ENCODE results near the gene LTBP2.

LTBP2 gene

DNA sequence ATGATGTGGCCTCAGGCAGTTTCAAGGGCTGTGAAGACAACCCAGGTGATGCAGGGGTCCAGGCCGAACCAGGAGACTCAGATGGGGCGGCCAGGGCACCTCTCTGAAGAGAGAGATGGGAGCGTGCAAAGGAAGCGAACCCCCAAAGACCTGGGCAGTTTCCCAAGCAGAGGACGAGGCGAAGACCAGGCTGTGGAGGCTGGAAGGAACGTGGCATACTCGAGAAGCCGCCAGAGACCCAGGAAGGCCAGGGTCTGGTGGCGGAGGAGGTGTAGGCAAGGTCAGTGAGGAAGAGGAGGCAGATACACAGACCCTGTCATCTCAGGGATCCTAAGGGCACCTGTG lies 24.7 kb downstream of the LTBP2 start:
- no peak for DNase-seq

DNA sequence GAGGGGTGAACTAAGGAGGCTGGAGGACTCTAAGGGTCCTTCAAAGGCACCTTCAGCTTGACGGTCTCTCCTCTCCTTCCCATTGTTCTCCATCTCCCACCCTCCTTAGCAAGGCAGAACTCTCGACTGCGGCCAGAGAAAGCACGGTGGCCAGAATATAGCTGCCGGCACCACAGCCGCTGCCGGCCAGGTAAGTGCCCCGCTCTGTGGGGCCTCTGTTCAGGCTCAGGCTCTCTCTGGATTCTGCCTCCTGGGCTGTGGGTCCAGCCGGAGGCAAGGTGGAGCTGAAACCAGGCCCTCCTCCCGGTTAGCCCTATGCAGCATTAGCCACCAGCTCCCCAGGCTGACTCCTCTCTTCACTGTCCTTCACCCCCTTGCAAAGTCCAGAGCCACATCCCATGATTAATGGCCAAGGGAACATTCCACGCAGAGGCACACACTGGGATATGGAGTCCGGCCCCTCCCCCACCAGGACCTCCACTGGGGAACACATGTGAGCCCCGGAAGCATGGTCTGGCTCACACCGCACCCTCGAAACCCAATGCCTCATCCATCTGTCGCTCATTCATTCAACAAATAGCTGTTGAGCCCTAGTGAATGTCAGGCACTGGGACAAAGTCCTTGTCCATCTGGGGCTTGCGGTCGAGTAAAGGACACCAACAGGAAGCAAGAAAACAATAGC lies 25.2 kb downstream of the LTBP2 start:
- no peak for DNase-seq

DNA sequence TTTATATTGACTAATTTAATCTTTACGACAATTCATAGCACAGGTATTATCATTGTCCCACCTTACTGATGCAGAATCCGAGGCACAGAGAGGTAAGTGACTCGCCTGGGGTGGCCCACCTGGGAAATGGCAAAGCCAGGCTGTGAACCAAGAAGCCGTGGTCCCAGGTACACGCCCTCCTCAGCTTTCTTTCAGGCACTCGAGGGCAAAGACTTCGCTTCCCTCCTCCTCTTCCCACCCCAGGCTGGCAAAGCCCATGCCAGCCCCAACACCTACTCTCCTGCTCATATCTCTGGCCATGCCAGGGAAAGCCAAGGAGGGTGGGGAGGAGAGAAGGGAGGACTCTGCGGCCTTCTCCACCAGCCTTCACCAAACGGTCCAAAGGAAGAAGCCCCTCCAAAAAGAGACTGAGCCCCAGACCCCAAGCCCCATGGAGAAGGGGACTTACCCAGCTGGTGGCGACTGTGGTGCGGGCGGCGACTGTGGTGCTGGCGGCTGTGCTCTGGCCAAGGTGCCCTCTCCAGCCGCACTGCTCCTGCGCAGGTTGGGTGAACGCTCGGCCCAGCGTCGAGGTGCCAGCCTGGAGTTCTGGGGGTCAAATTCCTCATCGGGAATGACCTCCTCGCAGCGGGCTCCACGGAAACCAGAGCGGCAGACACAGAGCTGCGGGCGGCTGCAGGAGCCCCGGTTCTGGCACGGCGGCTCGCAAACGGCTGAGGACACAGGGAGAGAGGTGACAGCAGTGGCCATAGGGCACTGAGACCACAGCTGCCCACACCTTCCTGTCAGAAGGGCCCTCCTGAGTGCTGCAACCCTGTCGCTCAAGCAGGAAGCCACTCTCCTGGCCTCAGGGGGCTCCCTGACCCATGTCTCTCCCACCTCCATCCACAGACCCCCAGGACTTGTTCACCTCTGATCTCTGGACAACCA lies 26.4 kb downstream of the LTBP2 start:
- no peak for DNase-seq

DNA sequence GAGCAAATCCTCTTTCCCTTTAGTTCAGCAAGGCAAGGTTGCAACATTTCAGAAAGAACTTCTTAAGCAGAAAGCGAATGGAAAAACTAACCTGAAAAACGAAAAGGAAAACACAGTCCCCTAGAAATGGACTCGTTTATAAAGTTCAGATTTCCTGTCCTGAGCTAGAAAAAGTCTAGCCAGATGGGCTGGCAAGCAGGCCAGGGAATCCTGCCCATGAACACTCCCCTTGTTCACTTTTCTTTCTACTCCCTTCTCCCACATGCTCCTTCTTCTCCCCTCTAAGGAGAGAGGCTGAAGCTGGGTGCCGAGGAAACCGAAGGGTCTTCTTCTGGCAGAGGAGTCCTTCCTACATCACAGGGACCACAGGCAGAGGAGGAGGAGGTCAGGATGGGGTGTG lies 27.1 kb downstream of the LTBP2 start:
- no peak for DNase-seq

DNA sequence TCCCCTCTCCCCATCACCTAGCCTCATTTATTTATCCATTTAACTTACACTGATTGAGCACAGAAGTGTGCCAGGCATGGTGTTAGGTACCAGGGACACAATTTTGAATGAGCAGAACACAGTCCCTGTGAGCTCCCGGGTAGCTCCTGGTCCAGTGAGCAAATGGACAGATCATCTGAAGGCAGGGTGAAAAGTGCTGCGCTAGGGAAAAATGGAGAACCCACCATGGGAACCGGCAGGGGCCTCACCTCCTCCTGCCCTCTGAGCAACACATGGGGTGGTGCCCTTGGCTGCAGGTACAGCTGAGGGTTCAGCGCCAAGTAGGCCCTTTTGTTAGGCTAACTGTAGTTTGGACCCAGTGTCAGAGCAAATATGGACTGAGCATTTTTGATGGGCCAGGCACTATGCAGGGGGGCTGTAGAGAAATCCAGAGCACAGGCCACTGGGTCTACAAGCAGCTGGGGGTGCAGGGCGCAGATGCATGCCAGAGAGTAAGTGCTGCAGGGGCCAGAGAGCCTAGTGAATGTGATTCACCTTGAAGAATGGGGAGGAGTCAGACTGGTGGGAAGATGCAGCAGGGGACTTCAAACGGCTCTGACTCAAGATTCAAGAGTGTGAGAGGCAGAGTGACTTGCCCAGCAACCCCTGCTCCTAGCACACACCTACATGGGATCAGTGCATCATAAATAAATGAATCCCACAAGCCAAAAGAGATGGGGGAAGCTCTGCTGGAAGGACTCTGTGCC lies 28.2 kb downstream of the LTBP2 start:
- DNase-seq, result no peak

DNA sequence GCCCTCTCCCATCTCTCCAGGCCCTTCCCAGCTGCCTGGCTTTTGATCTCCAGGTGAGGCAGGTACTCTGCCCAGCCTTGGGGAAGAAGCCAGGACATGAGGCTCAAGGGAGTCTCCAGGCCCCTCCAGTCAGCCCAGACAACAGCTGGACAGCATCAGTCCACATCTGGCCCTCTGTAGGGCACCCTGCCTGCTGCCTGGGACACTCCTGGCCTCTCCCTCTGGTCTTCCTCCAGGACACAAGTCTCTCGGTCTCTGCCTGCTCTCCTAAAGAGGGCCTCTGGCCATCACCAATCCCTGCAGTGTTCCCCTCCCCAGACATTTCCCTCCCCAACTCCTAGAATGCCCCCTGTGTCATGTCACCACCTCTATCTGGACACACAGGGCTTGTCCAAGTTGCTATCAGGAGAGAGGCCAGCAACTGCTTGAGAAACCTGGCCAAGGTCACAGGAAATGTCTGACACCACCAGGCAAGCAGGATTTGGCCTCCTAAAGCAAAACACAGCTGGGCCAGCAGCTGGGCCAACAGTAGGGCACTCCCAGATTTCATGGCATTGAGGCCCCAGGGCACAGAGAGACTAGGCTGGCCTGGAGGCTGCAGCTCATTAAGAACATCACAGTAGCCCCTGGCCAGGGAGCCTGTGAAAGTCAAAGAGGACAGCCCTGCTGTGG lies 29.0 kb downstream of the LTBP2 start:
- no peak for DNase-seq

DNA sequence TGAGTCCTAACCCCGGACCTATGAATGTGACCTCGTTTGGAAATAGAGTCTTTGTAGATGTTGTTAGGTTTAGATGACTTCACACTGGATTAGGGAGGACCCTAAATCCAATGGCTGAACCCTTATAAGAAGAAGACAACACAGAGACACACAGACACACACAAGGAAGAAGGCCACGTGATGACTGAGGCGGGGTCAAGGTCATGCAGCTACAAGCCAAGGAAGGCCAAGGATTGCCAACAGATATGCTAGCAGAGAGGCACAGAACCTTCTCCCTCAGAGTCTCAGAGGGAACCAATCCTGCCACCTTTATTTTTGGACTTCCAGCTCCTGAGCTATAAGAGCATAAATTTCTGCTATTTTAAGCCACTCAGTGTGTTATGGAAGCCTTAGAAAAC lies 31.8 kb downstream of the LTBP2 start:
- no peak for DNase-seq

DNA sequence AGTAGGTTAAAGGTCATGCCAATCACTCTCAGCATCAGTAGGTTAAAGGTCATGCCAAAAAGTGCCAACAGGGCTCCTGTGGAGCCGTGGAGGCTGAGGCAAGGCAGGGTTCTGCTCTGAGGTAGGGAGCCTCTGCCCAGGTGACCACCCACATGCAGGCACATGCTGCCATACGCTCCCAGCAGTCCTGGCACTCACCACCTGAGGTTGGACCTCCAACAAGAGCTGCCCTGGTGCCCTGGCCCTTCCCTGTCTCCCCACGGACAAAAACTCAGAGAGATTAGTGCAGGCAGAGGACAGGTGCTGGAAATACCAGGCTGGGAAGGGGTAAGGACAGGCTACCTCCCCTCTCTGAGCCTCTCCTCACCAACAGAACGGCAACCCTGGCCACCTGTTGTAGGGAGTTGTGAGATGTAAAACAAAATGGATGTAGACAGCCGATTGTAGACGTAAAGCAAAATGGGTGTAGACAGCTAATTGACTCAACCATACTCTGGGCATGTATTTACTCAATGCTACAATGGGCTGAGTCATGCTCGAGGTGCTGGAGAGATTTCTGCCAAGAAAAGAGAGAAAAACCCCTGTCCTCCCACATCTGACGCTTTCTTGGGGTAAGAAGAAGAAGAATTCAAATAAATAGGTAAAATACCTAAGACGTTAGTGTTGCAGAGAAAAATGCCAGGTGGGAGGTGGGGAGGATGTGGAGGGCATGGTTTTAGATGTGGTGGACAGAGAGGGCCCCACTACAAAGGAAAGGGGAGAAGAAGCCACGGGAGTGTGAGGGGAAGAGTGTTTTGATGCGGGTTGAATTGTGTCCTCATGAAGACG lies 32.4 kb downstream of the LTBP2 start:
- DNase-seq, result no peak

DNA sequence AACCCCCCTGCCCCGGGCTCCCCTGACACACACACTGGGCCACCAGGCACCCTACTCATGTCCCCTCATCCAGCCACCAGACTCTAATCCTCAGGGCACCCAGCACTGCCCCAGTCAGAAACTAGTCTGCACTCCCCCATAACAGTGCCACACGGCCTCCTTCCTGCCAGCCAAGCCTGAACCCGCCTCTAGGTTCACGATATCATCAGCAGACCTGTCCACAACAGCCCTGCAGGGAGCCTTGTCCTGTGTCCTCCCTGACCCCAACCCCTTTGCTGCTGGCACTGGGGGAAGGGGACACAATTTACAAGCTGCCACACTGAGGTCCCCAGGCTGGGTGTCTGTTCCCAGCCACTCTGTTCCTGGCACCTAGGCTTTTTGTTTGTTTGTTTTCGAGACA lies 33.6 kb downstream of the LTBP2 start:
- no peak for DNase-seq

DNA sequence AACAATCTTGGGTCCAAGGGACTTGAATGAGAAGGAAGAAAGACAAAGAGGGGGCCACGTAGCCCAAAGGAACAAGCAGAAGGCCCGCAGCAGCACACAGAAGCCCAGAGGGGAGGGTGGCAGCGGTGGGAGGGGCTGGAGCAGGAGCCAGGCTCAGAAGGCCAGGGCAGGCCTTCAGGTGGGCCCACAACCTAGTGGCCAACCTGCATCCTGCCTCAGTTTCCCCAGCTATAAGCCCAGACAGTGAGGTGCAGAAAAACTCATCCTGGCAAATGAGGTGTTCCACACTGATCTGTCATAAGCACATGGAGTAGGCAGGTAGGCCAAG lies 34.1 kb downstream of the LTBP2 start:
- DNase-seq, result no peak

DNA sequence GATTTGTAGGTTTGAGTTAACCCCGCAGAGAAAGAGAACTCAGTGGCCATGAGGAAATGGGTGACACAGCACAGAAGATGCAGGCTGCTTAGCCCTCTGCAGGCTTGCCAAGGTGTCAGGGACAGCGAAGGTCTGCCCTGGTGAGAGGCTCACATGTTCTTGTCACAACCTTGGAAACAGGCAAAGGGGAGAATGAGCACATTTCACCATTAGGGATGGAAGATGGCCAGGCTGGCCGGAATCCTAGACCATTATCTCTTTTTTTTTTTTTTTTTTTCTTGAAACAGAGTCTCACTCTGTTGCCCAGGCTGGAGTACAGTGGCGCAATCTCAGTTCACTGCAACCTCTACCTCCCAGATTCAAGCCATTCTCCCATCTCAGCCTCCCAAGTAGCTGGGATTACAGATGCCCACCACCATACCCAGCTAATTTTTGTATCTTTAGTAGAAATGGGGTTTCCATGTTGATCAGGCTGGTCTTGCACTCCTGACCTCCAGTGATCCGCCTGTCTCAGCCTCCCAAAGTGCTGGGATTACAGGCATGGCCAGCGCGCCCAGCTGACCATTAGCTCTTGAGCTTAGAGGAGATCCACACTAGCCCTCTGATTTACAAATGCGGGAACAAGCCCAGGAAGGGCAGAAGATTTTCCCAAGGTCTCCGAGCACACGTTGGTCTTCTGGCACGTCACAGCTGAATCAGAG lies 34.6 kb downstream of the LTBP2 start:
- DNase-seq, result no peak

DNA sequence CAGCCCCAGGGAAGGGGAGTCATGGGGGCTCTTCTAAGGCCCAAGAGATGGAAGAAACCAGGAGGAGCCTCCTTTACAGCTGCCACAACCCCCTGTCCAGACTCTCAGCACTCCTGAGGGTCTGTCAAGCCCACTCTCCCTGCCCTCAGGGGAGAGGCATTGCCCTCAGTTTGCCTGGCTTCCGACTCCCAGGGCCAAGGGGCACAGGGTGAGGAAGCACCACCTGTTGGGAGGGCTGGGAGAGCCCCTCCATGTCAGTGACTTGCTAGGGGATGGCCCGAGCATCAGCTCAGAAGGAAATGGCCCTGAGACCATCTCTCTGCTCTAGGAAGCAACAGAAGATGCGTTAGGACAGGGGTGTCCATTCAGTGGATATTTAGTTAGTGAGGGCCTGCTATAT lies 36.1 kb downstream of the LTBP2 start:
- DNase-seq, result no peak

DNA sequence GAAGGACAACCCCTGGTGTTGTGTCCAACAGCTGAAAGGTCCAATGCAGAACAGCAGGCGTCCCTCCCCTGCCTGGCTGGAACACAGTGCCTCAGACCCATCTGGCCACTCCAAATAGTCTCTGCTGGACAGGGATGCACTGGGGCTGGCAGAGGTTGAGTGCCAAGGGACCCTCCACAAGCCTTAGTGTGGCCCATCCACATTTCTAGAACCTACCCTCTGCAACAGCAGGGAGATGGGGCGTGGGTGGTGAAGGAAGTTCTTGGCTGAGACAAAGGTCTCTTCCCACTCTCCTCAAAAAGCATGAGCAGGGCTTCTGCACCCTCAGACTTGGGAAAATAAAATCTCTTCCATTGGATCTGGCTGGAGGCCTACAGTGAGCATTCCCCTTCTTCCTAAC lies 36.5 kb downstream of the LTBP2 start:
- no peak for DNase-seq

DNA sequence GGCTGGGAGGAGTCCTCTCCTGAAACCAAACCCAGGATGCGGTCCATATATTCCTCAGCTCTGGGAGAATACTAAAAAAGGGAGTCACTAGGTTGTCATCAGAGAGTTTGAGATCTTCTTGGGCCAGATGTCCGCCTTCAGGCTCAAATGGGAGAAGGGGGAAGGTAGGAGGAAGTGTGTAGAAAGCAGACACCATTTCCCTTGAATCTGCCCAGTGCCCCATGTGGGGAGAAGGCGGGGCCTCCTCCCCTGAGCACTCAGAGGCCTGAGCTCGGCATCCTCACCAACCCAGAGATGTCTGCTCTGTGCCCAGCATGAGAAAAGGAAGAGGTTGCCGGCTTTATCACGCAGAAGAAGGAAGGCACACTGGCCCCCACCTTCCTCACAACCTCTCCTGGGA lies 37.3 kb downstream of the LTBP2 start:
- DNase-seq, result no peak

DNA sequence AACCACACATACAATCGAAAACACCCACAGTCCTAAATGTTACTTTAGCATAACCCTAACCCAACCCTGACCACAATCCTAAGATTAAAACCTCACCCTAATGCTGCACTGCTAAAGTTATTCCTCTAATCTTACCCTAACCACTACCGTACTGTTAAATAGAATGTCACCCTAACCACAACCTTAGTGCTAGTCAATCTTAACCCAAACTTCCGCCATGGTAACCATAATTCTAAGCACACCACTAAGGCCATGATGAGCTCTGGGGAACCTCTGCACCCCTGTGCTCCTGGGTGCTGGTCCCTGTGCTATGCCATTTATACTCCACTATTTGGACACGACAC lies 38.0 kb downstream of the LTBP2 start:
- DNase-seq, result no peak

DNA sequence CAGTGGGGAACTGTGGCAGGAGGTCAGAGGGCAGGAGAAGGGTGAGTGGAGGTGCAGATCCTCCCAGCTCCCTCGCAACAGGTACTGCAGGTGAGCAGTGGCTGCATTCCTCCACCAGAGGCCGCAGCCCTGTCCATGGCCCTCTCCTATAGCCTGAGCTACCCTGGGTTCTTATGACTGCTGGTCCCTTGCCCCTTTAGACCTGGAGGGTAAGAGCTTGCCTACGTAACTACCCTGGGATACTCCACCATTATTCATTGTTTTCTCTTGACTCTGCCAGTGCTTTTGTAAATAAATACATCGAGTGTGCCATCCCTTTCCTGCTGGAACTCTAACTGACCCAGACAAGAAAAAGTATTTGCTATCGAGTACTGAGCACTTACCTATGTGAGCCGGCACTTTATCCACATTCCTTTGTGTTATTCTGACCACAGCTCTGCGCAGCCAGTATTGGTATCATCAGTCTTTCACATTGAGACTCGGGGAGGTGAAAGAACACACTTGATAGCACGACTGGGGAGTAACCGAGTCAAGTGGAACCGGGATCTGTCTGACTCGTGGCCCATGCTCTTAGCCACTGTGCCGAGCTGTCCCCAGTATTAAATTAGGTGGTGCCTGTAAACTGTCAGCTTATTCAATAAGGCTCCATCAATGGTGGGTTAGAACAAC lies 38.5 kb downstream of the LTBP2 start:
- DNase-seq, result no peak

DNA sequence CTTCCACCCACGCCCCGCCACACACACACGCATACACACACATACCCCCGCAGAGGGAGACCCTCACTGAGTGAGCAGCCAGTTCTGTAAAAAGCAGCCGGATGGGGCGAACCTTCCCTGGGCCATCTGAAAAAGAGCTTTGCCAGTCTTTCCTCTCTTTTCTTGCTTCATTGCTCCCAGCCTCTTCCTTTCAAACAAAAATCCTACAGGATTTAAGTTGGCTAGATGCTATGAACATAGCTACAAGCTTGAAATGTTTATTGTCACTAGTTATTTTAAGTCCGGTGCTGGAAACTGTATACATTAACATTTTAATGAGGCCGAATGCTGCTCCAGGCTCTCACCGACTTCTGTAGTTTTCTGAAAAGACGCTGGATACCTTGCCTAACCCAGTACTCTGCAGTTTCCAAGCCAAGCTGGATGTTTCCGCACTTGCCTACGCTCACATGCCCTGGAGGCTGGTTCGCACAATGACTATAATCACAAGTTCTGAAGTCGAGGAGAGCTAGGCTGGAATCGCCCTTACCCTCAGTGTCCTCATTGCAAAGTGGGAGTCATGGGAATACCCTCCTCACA lies 39.2 kb downstream of the LTBP2 start:
- DNase-seq, result no peak

DNA sequence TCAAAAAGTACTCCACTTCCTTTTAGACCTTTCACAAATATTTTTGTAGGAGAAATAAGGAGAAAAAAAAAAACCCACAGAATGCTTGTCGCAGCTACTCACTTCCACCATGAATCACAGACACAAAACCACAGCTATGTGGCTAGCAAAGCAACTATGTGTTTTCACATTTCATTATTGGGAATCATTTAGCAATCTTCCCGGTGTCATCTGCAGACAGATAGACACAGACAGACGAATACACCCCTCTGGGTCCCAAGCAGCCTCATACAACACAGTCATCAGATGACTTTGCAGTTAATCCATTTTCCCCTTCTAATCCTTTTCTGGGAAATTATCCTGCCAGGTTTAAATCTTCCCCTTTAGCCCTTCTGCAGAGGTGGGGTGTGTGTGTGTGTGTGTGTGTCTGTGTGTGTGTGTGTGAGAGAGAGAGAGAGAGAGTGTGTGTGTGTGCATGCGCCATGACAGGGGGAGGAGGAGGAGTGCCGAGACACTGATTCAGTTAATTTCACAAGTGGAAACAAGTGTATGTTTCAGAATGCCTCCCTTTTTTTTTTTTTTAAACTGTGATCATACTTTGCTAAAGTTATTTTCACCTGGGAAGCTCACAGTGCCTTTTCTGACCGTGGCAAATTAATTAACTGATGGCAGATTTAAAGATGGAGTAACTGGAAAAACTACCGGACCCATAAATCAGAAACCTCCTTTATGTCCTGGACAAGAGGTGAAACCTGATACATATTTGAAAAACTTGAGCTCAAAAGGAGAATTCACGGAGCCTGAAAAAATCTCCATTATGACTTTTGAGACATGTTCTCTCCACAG lies 39.9 kb downstream of the LTBP2 start:
- no peak for DNase-seq

DNA sequence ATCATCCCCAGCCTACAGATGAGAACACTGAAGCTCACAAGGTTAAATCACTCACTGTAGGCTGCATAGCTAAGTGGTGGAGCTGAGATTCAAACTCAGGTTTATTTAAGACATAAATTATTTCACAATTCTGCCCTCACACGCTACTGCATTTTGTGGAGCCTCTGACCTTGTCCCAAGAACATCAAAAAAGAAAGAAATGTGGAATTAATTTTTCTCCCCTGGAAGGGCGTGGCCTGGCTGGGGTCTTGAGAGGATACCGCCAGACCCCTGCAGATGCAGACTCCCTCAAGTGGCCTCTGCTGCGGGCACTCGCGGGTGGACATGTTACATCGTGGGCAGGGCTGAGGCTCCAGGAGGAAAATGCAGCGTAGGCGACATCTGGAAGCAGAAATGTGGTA lies 40.6 kb downstream of the LTBP2 start:
- DNase-seq, result no peak

DNA sequence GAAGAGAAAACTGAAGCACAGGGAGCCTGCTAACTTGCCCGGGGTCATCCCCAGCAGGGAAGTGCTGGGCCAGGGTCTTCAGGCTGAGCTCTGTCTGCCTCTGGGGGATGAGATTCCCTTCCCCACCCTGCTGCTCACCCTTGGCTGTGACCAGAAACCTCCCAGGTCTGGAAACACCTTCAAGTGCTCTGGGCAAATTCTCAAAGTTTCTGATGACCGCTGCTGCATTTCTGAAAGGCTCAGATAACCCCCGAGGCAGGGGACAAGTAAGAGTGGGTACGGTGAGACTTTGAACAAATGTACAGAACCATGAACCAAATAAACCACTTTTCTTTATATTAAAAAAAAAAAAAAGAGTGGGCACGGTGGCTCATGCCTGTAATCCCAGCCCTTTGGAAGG lies 41.3 kb downstream of the LTBP2 start:
- no peak for DNase-seq
